Stimulated activated CD4-positive, alpha-beta T cell treated with anti-CD3 and anti-CD28 coated beads, TNF-alpha, amount 100 ng/mL, for 4 hours (primary cell): ENCODE measurements around the gene ATP11A.
"Not testable (repeated sequence)": the region's sequence is repeated elsewhere in the genome, so short reads cannot be mapped to it uniquely, and the experiment has no call there.

ENCODE experiments used
- DNase-seq, 3 experiments: peaks; one replicate each; pipeline ENCODE4 v3.0.0-alpha.2; 2020; ENCODE audit warnings: low read depth in 3 of 3

ATP11A gene

GRCh38 chr13:112670864-112671263 is 19.0 kb upstream of the ATP11A start:
- DNase-seq = no peak

- DNase-seq = no peak
Measured at GRCh38 chr13:112671359-112671758, 18.5 kb upstream of the ATP11A start.

- DNase-seq = no peak
Measured at GRCh38 chr13:112672651-112673284, 17.1 kb upstream of the ATP11A start.

- no peak for DNase-seq
Measured at GRCh38 chr13:112674412-112675365, 15.1 kb upstream of the ATP11A start.

DNA sequence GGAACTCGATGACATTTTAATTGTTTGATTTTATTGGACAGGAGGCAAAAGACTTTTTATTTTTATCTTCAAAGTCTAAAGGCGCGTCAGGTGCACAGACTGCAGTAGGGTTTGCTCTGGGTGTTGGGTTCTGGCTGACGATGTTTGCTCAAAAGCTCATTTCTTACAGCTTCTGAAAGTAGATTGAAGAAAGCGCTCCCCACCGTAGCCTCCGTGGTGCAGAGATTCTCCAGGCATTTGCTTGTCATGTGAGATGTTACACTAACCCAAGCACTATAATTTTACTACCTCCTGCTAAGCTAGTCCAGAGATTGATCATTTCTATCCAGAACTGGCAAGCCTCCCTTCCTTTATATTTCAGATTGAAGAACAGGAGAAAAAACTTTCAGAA is 14.5 kb upstream of the ATP11A start:
- DNase-seq = no peak

DNA sequence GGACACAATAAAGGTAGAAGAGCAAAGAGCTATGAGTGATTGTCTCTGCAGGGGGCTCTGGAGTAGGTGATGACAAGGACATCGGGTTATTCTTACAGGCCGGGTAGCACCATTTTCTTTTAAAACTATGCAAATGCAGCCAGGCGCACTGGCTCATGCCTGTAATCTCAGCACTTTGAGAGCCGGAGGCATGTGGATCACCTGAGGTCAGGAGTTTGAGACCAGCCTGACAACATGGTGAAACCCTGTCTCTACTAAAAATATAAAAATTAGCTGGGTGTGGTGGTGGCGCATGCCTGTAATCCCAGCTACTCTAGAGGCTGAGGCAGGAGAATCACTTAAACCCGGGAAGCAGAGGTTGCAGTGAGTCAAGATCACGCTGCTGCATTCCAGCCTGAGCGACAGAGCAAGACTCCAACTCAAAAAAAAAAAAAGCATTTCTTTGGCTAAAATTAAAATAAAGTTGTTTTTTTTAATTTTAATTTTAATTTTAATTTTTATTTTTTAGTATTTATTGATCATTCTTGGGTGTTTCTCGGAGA is 12.3 kb upstream of the ATP11A start:
- DNase-seq = not testable (repeated sequence)

GRCh38 chr13:112679381-112679780 is 10.5 kb upstream of the ATP11A start:
- DNase-seq = no peak

DNA sequence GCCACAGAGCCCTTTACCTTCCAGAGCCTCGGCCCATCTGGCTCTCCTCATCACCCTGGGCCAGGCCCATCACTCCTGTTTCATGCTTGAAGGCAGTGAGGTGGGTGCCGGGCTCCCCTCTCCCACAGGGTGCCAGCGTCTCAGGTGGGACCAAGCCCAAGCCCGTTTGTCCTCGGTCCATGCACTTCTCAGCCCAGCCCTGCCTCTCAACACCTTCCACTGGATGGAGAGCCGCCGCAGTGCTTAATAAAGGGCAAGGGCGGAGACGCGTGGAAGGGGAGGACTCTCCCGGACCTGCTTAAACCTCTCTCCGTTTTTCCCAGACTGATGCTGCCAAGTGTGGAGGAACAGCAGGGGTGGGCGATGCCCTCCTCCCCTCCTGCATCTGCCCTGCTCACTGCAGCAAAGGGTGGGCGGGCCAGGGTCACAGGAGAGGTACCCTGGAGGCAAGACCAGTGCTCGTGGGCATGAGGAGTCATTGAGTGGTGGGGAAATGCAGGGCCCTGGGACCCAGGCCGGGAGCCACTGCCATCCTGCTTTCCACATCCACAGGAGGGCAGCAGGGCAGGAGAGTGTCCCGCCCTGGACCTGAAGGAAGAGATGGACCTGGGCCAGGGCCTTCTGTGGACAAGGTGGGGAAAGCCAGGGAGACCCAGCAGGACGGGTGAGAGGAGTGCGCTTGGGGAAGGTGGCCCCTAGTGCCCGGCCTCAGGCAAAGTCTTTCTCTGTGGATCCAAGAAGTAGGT is 9.7 kb upstream of the ATP11A start:
- DNase-seq = no peak

- no peak for DNase-seq
Measured at GRCh38 chr13:112680741-112681360, 9.0 kb upstream of the ATP11A start.

DNA sequence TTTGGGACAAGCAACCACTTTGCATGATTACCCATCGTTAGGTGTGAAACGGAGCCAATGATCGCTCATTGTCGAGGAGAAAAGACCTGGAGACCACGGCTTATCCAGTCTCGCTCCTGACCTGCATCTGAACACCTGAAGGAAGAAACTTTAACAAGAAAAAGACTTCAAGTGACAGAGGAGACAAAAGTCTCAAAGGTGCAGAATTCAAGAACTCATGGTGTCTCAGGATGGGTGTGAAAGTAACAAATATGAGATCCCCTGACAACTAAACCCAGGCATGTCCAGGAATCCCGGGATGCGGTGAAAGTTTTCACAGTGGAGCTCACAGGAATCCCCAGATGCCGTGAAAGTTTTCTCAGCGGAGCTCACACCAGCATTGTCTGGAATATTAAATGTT is 6.3 kb upstream of the ATP11A start:
- no peak for DNase-seq

DNA sequence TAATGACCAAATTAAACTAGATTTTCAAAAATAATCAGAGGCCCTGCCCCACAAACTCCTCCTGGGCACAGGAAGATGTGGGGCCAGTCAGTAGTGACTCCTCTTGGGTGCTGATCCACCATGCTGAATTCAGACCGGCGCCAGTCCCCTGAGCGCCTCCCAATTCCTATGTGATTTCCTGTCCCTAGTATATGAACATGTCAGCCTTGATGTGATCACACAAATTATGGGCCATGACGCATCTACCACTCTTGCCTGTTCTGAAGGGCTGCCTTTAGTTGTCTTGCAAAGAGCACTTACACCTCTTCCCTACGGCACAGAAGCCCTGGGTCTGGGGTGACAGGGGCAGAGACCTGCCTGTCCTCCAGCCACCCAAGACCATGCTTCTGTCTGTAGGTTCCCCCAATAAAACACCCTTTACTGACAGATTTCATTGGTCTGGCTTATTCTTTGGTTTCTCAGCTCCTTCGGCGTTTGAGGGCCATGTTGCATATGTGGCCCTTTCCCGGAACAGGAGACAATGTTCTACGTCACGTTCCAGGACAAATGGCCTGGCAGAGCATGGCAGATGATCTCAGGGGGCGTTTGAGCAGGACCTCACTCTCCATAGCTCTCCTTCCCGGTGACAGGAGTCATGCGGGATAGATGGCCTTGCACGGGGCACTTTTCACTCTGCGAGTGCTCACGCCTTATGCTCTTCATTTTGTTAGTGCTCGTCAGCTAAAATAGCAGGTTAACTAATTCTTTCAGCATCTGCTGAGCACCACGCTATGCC is 5.6 kb upstream of the ATP11A start:
- DNase-seq = no peak

DNA sequence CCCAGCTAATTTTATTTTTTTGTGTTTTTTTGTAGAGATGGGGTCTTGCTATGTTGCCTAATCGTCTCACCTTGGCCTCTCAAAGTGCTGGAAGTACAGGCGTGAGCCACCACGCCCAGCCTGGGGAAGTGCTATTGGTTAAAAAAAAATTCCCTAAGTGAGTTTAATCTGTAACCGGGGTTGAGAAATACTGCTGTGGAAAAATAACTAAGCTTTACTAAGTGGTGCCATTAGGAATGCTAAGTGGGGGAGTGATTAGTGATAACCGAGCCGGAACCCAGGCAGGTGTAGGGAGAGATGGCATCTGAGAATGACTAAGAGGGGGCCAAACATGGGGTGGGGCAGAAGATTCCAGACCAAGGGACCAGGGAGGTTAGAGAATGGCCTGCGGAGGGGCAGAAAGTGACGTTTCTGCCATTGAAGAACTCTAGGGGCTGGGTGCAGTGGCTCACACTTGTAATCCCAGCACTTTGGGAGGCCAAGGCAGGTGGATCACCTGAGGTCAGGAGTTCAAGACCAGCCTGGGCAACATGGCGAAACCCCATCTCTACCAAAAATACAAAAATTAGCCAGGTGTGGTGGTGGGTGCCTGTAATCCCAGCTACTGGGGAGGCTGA is 4.5 kb upstream of the ATP11A start:
- not testable (repeated sequence) for DNase-seq

DNA sequence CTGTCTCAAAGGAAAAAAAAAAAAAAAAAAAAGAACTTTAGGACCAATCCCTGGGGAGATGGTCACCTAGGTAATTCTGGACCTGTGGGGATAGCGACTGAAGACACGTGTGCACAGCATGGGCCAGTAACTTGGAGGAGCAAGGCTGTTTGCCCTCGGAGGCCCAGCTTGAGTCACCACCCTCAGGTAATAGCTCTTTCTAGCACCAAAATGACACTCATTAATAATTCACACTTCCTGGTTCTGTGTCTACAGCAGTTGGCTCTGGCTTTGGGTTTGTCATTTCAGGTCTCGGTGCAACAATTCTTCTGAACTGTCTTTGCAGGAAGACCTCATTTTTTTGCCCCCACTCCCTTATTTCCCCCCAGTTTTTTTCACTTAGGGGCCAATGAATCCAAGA is 3.9 kb upstream of the ATP11A start:
- no peak for DNase-seq

- DNase-seq = no peak
Measured at GRCh38 chr13:112686364-112686763, 3.5 kb upstream of the ATP11A start.

DNA sequence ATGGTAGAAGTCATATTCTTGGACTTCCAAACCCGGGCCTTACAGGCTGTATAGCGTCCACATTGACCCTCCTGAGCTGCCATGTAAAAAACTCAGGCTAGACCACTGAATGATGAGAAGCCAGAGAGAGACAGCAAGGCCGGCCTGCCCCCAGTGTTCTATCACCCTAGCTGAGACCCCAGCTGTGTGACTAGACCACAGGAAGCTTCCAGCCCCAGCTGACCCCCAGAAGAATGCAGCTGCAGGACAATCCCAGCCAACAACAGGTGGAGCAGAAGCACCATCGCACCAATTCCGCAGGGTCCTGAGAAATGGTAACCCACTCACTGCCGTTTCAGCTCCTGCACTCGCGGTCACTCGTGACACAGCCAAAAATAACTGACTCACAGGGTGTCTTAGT is 2.9 kb upstream of the ATP11A start:
- DNase-seq = no peak

- DNase-seq = no peak
Measured at GRCh38 chr13:112687836-112688559, 1.8 kb upstream of the ATP11A start.

- peak; percentile 21 to 41 (median 28) for DNase-seq
Measured at GRCh38 chr13:112688560-112689302, 1.1 kb upstream of the ATP11A start.

GRCh38 chr13:112690283-112690929 is 568 bp downstream of the ATP11A start:
- DNase-seq = peak in 1 of 3 experiments; percentile 40

- DNase-seq = no peak
Measured at GRCh38 chr13:112692104-112692503, 2.3 kb downstream of the ATP11A start.
